Measurements from ENCODE around the gene MRPL40. TPM values are rescaled to one million over a fixed set of nuclear protein-coding genes. Genes with fewer than 3 reads are reported as not detected.

Gene MRPL40
- total and polyA plus RNA-seq, 10 of the 15 experiments (the other 5 are each of a cell fraction or from before 2014, with no cell fraction given) = 41.2 to 207 (median 69.1) TPM

- TF ChIP-seq FOXK2 (IDR thresholded peaks at IDR 0.05) = peak; percentile 63; the same call in 1 of the 2 replicates
- TF ChIP-seq TBL1XR1 (IDR thresholded peaks at IDR 0.05; ENCODE audit: low read depth, low read length) = peak; percentile 92
- TF ChIP-seq CHD1 (IDR thresholded peaks at IDR 0.05; ENCODE audit: low read depth, low read length) = no peak
- TF ChIP-seq ASH2L (IDR thresholded peaks at IDR 0.05; ENCODE audit: borderline replicate concordance, low read depth) = peak; percentile 12; the same call in 1 of the 2 replicates
- TF ChIP-seq, protein P1, sequence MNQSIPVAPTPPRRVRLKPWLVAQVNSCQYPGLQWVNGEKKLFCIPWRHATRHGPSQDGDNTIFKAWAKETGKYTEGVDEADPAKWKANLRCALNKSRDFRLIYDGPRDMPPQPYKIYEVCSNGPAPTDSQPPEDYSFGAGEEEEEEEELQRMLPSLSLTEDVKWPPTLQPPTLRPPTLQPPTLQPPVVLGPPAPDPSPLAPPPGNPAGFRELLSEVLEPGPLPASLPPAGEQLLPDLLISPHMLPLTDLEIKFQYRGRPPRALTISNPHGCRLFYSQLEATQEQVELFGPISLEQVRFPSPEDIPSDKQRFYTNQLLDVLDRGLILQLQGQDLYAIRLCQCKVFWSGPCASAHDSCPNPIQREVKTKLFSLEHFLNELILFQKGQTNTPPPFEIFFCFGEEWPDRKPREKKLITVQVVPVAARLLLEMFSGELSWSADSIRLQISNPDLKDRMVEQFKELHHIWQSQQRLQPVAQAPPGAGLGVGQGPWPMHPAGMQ (IDR thresholded peaks at IDR 0.05; ENCODE audit: borderline replicate concordance) = no peak
- peak; percentile 95 to 98 for TF ChIP-seq EGR1 (IDR thresholded peaks at IDR 0.05; ENCODE audit: borderline replicate concordance in 1 of 2, low read depth in 2 of 2, low read length in 2 of 2)
- peak; percentile 96 for TF ChIP-seq ZBTB40 (IDR thresholded peaks at IDR 0.05; ENCODE audit: borderline replicate concordance)
- TF ChIP-seq PML (IDR thresholded peaks at IDR 0.05; ENCODE audit: low read length) = peak; percentile 89
- TF ChIP-seq SMARCA5 (IDR thresholded peaks at IDR 0.05) = peak; percentile 95
- TF ChIP-seq EP300 (IDR thresholded peaks at IDR 0.05; ENCODE audit: borderline replicate concordance in 1 of 2, control insufficient read depth in 1 of 2, low read depth in 2 of 2, low read length in 2 of 2) = peak in 1 of 2 experiments; percentile 16; a peak in 2 of 4 replicates
- TF ChIP-seq, protein P2, sequence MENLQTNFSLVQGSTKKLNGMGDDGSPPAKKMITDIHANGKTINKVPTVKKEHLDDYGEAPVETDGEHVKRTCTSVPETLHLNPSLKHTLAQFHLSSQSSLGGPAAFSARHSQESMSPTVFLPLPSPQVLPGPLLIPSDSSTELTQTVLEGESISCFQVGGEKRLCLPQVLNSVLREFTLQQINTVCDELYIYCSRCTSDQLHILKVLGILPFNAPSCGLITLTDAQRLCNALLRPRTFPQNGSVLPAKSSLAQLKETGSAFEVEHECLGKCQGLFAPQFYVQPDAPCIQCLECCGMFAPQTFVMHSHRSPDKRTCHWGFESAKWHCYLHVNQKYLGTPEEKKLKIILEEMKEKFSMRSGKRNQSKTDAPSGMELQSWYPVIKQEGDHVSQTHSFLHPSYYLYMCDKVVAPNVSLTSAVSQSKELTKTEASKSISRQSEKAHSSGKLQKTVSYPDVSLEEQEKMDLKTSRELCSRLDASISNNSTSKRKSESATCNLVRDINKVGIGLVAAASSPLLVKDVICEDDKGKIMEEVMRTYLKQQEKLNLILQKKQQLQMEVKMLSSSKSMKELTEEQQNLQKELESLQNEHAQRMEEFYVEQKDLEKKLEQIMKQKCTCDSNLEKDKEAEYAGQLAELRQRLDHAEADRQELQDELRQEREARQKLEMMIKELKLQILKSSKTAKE (IDR thresholded peaks at IDR 0.05; ENCODE audit: low read depth, poor library complexity, severe bottlenecking) = no peak
- TF ChIP-seq, protein P3, sequence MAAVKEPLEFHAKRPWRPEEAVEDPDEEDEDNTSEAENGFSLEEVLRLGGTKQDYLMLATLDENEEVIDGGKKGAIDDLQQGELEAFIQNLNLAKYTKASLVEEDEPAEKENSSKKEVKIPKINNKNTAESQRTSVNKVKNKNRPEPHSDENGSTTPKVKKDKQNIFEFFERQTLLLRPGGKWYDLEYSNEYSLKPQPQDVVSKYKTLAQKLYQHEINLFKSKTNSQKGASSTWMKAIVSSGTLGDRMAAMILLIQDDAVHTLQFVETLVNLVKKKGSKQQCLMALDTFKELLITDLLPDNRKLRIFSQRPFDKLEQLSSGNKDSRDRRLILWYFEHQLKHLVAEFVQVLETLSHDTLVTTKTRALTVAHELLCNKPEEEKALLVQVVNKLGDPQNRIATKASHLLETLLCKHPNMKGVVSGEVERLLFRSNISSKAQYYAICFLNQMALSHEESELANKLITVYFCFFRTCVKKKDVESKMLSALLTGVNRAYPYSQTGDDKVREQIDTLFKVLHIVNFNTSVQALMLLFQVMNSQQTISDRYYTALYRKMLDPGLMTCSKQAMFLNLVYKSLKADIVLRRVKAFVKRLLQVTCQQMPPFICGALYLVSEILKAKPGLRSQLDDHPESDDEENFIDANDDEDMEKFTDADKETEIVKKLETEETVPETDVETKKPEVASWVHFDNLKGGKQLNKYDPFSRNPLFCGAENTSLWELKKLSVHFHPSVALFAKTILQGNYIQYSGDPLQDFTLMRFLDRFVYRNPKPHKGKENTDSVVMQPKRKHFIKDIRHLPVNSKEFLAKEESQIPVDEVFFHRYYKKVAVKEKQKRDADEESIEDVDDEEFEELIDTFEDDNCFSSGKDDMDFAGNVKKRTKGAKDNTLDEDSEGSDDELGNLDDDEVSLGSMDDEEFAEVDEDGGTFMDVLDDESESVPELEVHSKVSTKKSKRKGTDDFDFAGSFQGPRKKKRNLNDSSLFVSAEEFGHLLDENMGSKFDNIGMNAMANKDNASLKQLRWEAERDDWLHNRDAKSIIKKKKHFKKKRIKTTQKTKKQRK (IDR thresholded peaks at IDR 0.05; ENCODE audit: low read depth, low read length) = no peak
- TF ChIP-seq ZNF384 (IDR thresholded peaks at IDR 0.05; ENCODE audit: borderline replicate concordance, low read depth, low read length) = 0 out of 2 replicates have a peak, but pooled peaks have one; percentile 41
- TF ChIP-seq HDAC2 (IDR thresholded peaks at IDR 0.05) = no peak
- TF ChIP-seq, protein P4, sequence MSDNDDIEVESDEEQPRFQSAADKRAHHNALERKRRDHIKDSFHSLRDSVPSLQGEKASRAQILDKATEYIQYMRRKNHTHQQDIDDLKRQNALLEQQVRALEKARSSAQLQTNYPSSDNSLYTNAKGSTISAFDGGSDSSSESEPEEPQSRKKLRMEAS (IDR thresholded peaks at IDR 0.05; ENCODE audit: low read depth, low read length) = peak; percentile 96
- TF ChIP-seq YY1 (IDR thresholded peaks at IDR 0.05; ENCODE audit: low read depth, low read length) = peak; percentile 98
- peak; percentile 88 for TF ChIP-seq CBX5 (IDR thresholded peaks at IDR 0.05; ENCODE audit: low read depth)
Measured at GRCh38 chr22:19432133-19432851, at the start of gene MRPL40 (continued).
